ENCODE measurements around the gene GPRIN3. TPM values are rescaled to one million over a fixed set of nuclear protein-coding genes. Genes with fewer than 3 reads are reported as not detected.

GPRIN3 gene
- total RNA-seq, 2 donors from 2014 or later: 5.2 to 7.8 TPM

- no peaks in the 10 kb centered on the region for H3K27me3 ChIP-seq
- H3K9me3 ChIP-seq: no peaks in the 10 kb centered on the region
- H3K36me3 ChIP-seq: no peaks in the 10 kb centered on the region
- H3K4me3 ChIP-seq: no peak overlapping the region
- peak overlapping the region in 1 of 2 donors; percentile 63 for H3K27ac ChIP-seq
- peaks cover 0 to 18% of the 10 kb centered on the region in 2 donors for H3K4me1 ChIP-seq
- no peak for DNase-seq (ENCODE audit: low spot score)
- TF ChIP-seq, protein P1, sequence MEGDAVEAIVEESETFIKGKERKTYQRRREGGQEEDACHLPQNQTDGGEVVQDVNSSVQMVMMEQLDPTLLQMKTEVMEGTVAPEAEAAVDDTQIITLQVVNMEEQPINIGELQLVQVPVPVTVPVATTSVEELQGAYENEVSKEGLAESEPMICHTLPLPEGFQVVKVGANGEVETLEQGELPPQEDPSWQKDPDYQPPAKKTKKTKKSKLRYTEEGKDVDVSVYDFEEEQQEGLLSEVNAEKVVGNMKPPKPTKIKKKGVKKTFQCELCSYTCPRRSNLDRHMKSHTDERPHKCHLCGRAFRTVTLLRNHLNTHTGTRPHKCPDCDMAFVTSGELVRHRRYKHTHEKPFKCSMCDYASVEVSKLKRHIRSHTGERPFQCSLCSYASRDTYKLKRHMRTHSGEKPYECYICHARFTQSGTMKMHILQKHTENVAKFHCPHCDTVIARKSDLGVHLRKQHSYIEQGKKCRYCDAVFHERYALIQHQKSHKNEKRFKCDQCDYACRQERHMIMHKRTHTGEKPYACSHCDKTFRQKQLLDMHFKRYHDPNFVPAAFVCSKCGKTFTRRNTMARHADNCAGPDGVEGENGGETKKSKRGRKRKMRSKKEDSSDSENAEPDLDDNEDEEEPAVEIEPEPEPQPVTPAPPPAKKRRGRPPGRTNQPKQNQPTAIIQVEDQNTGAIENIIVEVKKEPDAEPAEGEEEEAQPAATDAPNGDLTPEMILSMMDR (IDR thresholded peaks at IDR 0.05): no peak
Observed at GRCh38 chr4:89267392-89267791, 40.2 kb downstream of the GPRIN3 start.

DNA sequence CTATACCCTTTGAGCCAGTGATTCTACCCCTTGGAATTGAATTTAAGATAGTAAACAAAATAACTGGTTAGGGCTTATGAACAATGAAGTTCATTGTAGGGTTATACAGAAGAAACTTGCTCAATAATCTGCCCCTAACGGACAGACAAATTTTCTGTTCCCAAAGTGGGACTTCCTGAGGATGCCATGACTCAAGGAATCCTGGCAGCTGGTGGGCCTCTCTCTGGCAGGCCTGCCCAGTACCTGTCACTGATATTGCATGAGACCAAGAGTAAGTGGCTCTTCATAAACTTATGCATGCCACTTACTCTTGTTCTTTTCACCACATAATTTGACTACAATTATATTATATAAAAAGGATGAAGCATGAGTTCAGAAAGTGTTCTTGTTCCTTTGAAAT is 41.5 kb downstream of the GPRIN3 start:
- H3K9me3 ChIP-seq: no peaks in the 10 kb centered on the region
- TF ChIP-seq, protein P1 (IDR thresholded peaks at IDR 0.05): no peak
- H3K4me3 ChIP-seq: no peak overlapping the region
- peak overlapping the region in 1 of 2 donors; percentile 63 for H3K27ac ChIP-seq
- DNase-seq (ENCODE audit: low spot score): no peak
- no peaks in the 10 kb centered on the region for H3K27me3 ChIP-seq
- no peaks in the 10 kb centered on the region for H3K36me3 ChIP-seq
- peaks cover 0 to 18% of the 10 kb centered on the region in 2 donors for H3K4me1 ChIP-seq

DNA sequence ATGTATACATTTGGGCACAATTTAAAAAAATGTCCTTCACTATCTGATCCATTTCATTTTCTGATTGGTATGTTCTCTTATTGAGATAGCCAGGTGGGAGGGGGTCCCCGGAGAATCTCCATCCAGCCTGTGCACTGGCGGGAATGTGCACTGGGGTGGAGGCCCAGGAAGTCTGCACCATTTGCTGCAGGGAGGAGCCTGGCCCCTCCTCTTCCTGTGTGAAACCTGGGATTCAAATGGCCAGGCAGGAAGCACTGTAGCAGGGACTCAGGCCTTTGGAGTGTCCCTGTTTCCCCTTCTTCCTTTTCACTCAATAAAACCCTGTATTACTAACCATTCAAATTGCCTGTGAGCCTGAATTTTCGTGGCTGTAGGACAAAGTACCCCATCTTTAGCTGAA is 44.3 kb downstream of the GPRIN3 start:
- Histone ChIP-seq H3K4me3 (no peak overlapping the region), H3K27ac (no peak overlapping the region), H3K27me3 (no peaks in the 10 kb centered on the region), H3K9me3 (no peaks in the 10 kb centered on the region), H3K4me1 (peaks cover 0 to 35% of the 10 kb centered on the region in 2 donors), H3K36me3 (no peaks in the 10 kb centered on the region)
- TF ChIP-seq, protein P1 (IDR thresholded peaks at IDR 0.05): no peak
- DNase-seq (ENCODE audit: low spot score): no peak

DNA sequence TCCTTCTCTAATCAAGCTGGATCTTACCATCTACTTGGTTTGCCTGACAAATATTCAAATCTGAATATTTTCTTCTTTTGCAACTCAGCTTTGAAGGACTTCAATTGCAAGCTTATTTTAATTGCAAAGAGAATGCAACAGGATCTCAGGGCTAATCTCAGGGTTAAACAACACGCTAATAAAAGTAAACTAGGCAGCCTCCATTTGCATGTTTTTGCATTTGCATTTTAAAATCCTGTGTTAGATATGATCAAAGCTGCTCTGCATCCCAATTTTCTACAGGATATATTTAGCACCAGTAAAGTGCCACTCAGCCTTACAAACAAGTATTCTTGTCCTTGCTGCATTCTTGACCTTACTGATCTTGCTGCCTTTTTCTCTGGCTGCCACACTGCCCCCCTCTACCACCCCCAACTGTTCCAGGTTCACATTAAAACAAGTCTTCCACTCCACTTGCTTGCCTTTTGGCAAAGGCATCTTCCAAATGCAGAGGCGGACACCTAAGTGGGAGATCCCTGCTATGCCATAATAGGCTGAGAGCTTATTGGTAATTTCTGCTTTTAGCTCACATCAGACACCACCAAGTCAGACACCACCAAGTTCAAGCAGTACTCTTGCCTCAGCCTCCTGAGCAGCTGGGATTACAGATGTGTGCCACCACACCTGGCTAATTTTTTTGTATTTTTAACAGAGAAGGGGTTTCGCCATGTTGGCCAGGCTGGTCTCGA is 48.1 kb downstream of the GPRIN3 start:
- peak overlapping the region in 1 of 2 donors; percentile 57 for H3K27ac ChIP-seq
- H3K36me3 ChIP-seq: no peaks in the 10 kb centered on the region
- H3K9me3 ChIP-seq: no peaks in the 10 kb centered on the region
- H3K4me1 ChIP-seq: peaks cover 0 to 42% of the 10 kb centered on the region in 2 donors
- no peak for DNase-seq (ENCODE audit: low spot score)
- no peak overlapping the region for H3K4me3 ChIP-seq
- TF ChIP-seq, protein P1 (IDR thresholded peaks at IDR 0.05): no peak
- H3K27me3 ChIP-seq: no peaks in the 10 kb centered on the region

DNA sequence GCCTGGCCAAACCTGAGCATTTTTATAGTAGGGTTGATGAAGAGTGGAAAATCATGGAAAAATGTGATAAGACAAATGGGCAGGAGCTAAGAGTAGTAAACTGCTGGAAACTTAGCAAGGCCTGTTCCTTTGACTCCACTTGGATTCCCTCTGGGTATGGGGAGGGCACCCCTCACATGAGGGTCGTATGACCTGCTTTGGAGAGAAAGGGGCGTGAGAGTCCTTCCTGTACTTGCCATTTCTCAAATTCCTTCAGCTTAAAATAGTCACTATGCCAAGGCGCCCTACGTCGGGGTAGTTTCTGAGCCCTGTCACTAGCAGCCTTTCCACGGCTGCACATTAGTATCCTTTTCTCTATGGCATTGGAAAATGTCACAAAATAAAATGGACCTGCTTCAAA is 49.1 kb downstream of the GPRIN3 start:
- DNase-seq (ENCODE audit: low spot score): no peak
- Histone ChIP-seq H3K4me3 (no peak overlapping the region), H3K36me3 (no peaks in the 10 kb centered on the region), H3K27me3 (no peaks in the 10 kb centered on the region), H3K27ac (peak overlapping the region in 1 of 2 donors; percentile 34), H3K9me3 (no peaks in the 10 kb centered on the region), H3K4me1 (peaks cover 0 to 42% of the 10 kb centered on the region in 2 donors)
- TF ChIP-seq, protein P1 (IDR thresholded peaks at IDR 0.05): no peak

- TF ChIP-seq, protein P1 (IDR thresholded peaks at IDR 0.05): no peak
- H3K4me1 ChIP-seq: peaks cover 0 to 42% of the 10 kb centered on the region in 2 donors
- no peaks in the 10 kb centered on the region for H3K36me3 ChIP-seq
- H3K27ac ChIP-seq: peak overlapping the region; percentile 28 to 30
- no peaks in the 10 kb centered on the region for H3K9me3 ChIP-seq
- H3K27me3 ChIP-seq: no peaks in the 10 kb centered on the region
- no peak overlapping the region for H3K4me3 ChIP-seq
- no peak for DNase-seq (ENCODE audit: low spot score)
Observed at GRCh38 chr4:89257376-89257775, 50.2 kb downstream of the GPRIN3 start.

All from right atrium auricular region (tissue), 2 donors.